Inferior parietal cortex (tissue), 1 donor: ENCODE measurements around the gene PELI2.

Experiments used
- DNase-seq: peaks from one replicate; pipeline ENCODE4 v3.0.0-alpha.2; 2016; ENCODE audit errors: extremely low spot score

PELI2 gene

DNA sequence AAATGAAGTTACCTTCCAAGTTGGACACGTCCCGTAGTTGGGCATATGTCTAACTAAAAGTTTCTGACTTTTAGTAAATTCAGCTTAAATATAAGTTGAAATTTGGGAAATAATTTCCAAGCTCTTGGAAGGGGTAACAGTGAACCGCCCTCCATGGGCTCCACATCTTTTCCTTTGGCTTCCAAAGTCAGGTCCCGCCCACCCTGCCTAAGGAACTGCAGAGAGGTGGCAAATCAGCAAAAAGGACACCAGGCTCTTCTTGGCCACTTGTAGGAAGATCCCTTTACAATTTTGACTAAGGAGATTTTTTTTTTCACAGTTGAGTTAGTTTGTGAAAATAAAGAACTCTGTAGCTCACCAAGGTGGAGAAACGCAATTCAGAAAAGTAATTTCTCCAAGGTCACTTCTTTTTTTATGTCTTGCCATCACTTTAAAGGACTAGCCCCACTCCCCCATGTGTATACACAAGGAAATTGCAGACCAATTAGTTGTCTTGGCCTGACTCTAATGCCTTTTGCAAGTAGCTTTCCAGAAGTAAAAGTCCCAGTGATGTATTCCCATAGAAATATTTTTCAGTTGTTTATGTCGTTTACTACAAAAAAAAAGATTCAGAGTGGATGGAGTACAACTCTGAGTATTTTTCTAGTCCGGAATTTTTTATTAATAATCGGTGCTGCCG is 181.2 kb downstream of the PELI2 start:
- DNase-seq: no peak

GRCh38 chr14:56300495-56300894 is 182.3 kb downstream of the PELI2 start:
- no peak for DNase-seq

DNA sequence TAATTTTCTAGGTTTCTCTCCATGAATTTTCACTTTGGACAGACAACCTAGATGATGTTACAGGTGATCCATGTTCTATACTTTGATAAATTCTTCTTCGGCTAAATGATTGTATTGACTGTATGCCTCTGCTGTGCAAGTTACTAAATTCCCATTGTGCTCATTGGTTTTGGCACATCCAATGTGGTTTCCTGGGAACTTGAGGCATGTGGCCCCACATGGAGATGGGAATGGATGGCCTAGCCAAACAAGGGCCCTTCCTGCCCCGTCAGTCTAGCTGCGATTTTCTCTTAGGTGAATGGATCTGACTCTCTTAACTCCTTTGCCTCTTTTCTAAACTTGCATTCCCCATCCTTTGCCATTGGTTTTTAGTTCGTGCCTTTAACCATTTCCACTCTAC is 186.2 kb downstream of the PELI2 start:
- no peak for DNase-seq

DNA sequence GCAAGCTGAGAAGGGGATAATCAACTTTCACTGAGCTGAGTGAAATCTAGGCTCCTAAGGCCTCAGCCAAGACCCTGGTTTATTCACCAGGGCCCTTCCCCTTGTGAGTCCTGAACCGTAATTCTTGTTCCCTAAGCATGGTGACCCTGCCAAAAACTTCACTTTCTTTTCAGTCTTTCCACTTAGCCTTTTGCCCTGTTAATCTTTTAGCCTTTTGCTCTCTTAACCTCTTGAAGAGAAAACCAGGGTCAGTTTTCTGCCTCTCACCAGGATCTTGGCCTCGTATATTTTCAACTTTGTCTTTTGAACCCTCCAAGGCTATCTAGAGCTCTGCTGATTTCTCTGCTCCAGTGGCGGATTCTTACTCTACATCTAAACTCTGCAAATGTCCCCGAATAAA is 191.0 kb downstream of the PELI2 start:
- no peak for DNase-seq

DNA sequence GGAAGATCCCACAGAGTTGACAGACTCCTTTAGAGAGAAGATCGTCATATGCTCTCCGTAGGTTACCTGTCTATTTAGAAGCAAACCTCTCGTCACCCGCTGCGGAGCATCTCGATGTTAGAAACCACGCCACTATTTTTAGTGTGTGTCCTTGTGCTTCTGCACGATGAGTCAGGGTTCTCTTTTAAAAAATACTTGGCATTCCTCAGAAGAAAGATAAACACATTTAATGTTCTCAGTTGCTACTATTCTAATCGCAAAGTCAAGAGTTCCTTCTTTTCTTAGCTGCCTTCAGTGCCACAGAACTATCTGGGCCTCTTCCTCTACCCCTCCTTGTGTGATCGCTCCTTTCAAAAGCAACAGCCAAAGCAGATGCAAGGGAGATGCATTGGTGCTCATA is 192.4 kb downstream of the PELI2 start:
- DNase-seq: peak; percentile 27

DNA sequence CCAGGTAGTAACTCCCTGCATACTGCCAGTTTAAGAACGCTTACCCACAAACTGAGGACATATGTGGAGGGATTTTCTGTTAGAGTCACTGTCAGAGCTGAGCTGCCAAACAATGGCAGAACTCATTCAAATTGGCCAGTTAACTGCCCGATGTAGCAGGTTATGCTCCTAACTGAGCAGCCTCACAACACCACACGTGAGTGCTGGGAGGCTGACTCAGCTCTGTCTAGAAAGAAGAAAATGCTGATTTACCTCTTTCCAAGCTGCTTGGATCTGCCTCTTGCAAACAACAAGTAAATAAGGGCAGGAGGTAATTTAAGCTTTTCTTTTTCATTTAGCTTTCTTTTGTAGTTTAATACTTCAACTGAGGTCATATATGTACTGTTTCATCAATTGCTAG is 195.6 kb downstream of the PELI2 start:
- DNase-seq: no peak

GRCh38 chr14:56318393-56319115 is 200.3 kb downstream of the PELI2 start:
- DNase-seq: no peak

GRCh38 chr14:56321861-56322260 is 203.7 kb downstream of the PELI2 start:
- no peak for DNase-seq

- DNase-seq: no peak
Observed at GRCh38 chr14:56322531-56322930, 204.3 kb downstream of the PELI2 start.

DNA sequence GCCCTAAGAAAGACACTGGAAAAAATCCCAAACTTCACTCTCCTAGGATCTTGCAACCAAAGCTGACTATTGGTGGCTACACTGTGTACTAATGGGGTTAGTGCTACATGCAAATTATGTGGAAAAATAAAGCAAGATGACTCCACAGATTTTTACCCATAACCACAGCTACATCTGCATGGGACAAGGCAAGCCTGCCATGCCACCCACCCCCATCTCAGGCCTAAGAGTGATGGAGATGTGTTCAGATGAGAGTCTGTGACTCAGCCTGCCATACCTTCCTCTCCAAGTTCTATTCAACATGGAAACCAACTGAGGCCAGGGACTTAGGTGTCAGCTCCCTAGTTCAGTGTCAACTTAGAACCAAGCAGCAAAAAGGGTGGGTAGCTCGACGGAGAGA is 206.2 kb downstream of the PELI2 start:
- no peak for DNase-seq

DNA sequence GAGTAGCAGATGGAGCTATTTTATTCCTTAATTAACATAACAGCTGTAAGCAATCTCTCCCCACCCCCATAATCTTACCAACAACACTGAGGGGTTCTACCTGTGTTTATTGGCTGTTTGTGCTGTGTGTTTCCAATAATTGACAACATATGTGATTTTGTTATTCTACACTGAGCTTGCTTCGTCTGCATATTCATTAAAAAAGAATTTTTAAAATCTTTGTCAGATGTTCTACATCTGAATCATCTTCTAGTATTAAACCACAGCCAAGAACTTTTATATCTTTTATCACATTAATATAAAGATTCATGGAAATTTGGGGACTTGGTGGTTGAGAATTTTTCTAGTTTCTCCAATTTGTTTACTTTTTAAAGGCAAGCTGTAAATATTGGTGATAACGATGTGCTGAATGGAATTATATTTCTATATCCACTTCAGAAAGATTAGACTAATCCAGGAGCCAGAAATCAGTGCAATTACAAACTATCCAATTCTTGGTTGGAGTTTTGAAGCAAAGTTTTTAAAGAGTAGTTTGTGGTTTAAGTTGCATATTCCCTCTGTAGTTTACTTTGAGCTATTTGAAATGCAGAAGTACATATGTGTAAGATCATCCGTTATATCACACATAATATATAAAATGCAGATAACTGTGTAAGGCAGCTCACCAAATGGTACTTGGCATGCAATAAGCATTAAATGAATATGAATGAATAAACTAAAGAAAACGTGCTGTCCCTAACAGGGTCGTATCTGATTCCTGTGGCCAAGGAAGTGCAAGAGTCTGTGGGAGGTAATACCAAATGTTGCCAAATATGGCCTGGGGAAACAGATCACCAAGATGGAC is 206.9 kb downstream of the PELI2 start:
- DNase-seq: no peak

DNA sequence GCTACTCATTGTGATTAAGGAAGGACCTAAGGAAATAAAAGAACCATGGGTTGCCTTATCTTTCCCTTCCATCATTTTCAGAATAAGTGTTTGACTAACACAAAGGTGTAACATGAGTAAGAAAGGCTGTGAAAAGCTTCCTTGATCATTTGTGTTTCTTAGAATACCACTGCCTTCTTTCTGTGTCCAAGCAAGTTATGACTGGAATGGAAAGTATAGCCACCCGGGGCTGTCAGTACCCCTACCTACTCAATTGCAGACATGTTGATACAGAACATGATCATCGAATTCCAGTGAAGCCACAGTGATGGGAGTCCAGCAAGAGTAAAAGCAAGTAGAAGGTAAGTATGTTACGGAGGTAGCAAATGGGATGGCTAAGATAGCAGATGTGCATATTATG is 209.8 kb downstream of the PELI2 start:
- DNase-seq: no peak

DNA sequence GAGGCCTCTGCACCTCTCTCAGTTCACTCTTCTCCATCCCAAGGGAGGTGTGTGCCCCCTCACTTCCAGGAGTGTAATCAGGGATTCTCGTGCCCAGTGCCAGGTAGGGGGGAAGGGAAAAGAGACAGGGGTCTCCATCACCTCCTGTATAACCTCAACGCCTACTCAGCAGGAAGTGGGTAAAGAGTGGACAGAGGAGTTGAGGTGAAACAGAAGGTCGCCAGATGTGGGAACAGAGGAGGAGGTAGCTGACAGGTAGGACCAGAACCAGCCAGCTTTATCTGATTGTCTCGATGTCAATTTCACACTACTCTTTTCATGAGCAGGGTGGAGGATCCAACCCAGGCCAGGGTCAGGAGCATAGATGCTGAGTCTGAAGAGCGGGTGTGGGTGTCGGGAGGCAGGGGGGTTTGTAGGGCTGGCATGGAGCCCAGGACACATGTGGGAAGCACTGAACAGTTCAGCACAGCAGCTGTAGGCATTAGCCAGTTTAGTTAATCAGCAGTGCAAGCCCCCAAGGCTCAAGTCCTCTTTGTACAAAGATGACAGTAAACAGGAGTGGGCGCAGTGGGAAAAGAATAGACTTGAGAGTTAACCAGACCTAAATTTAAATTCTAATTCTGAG is 213.5 kb downstream of the PELI2 start:
- no peak for DNase-seq

- DNase-seq: no peak
Observed at GRCh38 chr14:56333359-56334292, 215.4 kb downstream of the PELI2 start.

- no peak for DNase-seq
Observed at GRCh38 chr14:56334458-56334857, 216.2 kb downstream of the PELI2 start.

GRCh38 chr14:56338674-56339073 is 220.5 kb downstream of the PELI2 start:
- DNase-seq: no peak

DNA sequence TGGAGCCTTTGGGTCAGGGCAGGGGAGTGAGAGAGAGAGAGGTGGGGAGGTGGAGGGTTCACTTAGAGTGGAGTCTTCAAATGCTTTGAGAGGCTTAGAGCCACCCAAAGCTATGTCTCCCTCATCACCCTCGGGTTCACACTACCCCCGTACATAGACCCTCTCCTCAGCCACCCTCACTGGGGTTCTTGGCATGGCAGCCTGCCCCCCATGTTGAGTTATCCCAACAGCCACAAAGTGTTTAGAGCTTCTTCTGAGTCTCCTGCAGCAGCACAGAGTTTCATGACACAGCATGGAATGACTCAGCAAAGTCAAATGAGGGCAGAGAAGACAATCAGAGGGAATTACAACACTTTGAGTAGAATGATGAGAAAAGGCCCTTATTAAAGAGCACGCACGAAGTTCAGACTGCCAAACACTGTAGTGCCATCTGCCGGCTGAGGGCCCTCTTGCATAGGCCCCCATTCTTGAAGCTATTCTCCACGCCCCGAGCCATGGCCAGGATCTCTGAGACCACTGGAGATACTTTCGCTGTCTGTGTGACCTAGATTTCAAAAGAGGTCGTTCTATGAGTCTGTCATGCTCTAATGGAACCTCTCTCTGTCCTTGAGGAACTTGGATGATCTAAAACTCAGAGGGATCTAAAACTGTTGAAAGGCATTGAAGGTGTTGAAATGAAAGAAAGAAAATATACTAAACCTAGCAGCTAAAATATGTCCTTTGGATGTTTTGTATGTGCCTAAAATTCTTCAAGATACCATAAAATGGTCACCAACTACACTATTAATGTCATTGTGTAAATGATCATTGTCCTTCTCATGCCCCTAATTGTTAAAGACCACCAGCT is 221.9 kb downstream of the PELI2 start:
- peak; percentile 87 for DNase-seq

DNA sequence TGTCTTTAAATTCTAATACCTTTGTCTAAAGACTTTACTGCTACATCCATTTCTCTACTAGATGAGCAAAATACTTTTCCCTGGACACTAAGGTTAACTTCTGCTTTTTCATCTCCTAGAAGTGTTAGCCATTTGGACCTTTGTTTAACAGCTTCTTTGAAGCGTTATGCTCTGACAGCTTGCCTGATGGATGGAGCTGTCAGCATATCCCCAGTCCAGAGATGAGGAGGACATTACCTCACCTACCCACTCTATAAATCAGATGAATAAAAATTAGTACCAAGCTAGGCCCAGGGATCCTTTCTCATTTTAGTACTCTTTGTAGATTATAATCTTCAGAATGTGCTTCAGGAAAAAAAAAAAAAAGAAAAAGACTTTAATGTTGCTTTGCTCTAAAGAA is 222.7 kb downstream of the PELI2 start:
- no peak for DNase-seq

DNA sequence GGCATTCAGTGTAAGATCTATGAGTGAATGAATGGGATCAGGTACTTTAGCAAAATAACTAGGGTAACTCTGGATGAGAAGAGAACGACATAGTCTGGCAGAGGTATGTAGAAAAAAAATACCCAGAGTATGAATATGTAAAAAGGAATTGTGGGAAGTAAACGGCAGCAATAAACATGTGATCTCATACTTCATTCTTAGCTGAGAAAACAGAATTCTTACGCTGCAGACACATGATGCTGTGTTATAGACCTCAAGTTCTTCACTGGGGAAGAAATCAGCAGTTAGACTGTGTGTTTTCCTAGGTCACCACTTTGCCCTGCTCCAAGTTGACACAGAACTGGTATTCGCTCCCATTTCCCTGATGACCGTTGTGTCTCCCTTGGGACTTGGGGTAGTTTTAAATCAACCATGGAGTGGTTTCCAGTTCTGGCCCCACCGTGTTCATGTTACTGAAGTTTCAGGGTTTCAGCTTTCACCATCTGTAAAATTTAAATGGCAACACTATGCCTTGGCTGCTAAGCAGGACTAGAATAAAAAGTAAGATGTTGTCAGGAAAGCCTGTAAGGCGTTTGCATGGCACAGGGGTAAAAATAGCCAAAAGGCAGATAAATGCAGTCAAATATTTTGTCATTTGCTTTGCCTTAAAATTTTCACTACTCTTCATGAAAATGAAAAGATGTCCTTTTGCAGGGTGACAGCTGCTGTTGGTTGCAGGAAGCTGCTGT is 223.7 kb downstream of the PELI2 start:
- no peak for DNase-seq
